Fibroblast of the conjunctiva (primary cell): ENCODE data around the gene DYRK1B.
A peak's percentile ranks its signal among the peaks of the same experiment; 100 is the strongest.
"Not testable (repeated sequence)": the region's sequence is repeated elsewhere in the genome, so short reads cannot be mapped to it uniquely, and the experiment has no call there.

Experiments used
- DNase-seq: peaks from one replicate; pipeline ENCODE4 v3.0.0-alpha.2; 2010; ENCODE audit warnings: low read depth

The DYRK1B gene

DNA sequence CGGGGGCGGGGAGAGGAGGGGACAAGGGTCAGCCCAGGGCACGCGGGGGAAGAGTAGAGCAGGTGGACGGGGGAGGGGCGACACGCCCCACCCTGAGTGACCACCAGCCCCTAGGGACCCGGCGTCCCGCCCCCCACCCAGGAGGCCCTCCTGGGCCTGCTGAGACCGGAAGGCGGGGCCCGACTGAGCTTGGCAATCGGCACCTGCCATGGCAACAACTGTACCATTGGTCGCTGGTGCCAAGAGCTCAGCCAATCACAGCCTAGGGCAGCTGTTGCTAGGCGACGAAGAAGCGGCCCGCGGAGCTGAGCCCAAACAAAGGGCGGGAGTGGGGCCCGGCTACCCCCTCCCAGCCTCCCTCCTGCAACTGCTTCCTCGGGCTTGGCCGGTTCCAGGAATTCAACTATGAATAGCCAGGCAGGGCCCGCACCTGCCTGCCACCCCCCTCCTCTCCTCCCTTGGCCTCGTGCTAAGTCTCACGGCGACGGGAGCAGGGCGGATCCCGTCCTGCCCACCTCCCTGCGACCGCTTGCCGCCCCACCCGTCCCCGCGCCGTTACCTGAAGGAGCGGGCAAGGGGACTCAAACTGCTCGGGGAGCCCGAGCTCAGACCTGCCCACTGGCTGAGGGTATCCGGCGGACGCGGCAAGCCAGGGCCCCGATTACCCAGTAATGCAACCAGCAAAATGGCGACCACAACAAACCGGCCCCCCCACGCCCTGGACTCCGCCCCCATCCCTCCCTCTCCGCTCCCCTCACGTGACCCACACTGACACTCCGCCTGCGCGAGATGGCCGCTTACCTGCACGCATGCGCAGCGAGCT lies at the start of gene DYRK1B:
DYRK1B (minus strand) TSS at position 699 of the 823 bp plus-strand sequence. CDS start 2,295 bp downstream, outside the sequence.
- peak; percentile 97 for DNase-seq

- not testable (repeated sequence) for DNase-seq
Observed at GRCh38 chr19:39882645-39883044, 48.7 kb upstream of the DYRK1B start.

DNA sequence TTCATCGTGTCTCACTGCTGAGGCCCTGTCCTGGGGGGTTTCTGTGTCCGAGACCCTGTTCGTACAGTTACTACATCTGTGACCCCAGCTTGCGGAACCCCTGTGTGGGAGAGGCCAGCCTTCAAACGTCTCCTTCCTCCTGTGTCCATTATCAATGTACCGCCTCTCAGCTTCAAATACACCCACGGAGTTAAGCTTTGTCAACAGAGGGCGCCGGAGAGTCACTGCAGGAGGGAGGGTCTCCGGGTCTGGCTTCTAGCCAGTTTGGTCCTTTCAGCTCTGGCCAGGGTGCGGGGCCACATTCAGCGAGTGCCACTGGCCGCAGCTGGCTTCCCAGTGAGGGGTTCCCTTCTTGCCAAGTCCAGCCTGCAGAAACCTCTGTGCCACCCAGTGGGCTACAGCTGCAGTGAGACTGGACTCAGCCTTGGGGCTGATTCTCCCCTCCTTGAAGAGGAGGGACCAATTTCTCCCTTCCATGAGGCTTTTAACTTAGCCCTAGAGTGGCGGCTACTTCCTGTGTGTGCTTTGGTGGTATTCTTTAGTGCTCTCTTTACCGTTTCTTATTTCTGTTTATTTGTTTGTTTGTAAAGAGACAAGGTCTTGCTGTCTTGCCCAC lies 47.6 kb upstream of the DYRK1B start:
- not testable (repeated sequence) for DNase-seq

DNA sequence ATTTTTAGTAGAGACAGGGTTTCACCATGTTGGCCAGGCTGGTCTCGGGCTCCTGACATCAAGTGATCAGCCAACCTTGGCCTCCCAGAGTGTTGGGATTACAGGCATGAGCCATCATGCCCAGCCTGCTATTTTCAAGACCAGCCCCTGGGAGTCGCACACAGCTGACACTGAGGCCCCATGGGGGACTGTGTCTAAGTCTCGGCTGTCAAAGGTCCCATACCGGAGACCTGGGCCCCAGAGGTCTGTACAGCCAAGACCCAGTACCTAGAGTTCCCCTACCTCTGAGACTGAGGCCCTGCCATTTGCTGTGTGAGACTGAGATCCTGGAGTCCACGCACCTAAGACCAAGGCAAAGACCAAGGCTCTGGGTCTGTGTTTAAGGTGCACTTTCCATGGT lies 46.3 kb upstream of the DYRK1B start:
- not testable (repeated sequence) for DNase-seq

GRCh38 chr19:39879796-39880195 lies 45.8 kb upstream of the DYRK1B start:
- DNase-seq, result not testable (repeated sequence)

DNA sequence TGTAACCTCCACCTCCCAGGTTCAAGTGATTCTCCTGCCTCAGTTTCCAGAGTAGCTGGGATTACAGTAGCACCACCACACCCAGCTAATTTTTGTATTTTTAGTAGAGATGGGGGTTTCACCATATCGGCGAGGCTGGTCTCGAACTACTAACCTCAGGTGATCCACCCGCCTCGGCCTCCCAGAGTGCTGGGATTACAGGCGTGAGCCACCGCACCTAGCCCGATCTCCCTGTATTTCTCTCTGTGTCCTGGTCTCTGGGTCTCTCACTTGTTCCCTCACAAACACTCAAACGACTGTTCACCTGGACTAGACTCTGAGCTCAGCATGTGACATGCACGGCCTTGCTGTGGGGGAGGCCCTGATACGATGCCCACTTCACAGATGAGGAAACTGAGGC lies 44.9 kb upstream of the DYRK1B start:
- not testable (repeated sequence) for DNase-seq

DNA sequence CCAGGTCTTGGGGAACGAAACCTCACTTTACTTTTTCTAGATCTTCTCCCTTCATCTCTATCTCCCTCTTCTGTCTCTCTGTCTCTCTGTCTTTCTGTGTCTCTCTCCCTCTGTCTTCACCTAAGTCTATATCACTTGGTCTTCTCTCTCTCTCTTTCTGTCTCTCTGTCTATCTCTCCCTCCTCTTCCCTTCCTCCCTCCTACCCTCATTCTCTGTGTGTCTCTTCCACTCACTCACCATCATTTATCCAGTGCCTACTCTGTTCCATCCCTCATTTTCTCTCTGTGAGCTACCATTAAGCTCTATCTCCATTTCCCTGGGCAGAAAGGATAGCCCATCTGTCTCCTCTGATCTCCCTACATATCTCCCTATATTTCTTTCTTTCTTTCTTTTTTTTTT lies 44.4 kb upstream of the DYRK1B start:
- DNase-seq, result no peak

DNA sequence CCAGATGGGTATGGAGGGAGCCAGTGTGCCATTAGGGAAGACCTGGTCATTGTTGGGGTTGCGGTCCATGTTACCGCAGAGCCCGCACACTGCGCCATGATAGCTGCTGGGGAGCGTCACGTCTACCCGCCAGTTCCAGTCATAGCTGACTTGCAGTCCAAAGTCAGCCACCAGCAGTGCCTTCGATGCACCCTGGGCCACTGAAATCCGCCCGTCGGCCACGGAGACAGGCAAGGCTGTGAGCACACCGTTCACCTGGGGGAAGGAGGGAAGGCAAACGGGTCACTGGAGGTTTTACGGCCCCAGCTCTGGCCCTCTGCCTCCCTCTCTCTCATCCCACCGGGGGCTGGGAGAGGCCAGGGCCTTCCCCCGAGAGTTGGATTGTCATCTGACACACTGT lies 44.0 kb upstream of the DYRK1B start:
- DNase-seq, result not testable (repeated sequence)

DNA sequence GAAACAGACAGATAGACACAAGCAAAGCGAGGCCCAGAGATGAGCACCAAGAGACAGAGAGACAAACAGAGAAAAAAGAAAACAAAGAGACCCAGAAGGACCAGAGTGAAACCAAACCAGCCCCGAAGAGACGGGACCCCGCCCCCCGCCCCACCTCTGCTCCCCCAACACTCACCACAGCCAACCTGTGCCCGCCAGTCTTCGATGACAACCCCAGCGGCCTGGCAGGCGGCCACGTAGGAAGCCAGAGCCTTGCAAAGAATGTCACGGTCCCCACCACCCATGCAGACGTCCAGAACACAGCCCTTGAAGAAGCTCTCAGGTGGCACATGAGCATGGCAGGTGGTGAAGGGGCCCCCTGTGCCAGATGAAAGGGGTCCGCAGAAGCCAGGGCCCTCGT lies 43.5 kb upstream of the DYRK1B start:
- DNase-seq, result not testable (repeated sequence)

- DNase-seq, result not testable (repeated sequence)
Observed at GRCh38 chr19:39876486-39876885, 42.5 kb upstream of the DYRK1B start.

GRCh38 chr19:39875401-39875864 lies 41.5 kb upstream of the DYRK1B start:
- DNase-seq, result not testable (repeated sequence)

- no peak for DNase-seq
Observed at GRCh38 chr19:39874404-39874803, 40.4 kb upstream of the DYRK1B start.

DNA sequence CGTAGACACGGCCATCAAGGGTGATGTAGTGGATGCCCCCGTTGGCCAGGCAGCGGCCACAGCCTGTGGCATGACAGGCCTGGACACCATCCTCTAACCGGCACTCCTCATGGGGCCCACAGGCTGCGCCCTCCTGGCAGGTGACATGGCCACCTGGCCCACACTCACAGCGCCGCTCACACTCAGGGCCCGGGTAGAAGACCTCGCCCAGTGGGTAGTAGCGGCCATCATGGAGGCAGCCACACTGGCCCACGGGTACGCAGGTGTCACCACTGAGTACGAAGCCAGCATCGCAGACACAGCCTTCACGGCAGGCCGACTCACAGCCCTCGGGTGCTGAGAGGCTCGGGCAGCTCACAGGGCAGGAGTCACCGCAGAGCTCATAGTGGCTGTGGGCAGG lies 39.4 kb upstream of the DYRK1B start:
- DNase-seq, result no peak

DNA sequence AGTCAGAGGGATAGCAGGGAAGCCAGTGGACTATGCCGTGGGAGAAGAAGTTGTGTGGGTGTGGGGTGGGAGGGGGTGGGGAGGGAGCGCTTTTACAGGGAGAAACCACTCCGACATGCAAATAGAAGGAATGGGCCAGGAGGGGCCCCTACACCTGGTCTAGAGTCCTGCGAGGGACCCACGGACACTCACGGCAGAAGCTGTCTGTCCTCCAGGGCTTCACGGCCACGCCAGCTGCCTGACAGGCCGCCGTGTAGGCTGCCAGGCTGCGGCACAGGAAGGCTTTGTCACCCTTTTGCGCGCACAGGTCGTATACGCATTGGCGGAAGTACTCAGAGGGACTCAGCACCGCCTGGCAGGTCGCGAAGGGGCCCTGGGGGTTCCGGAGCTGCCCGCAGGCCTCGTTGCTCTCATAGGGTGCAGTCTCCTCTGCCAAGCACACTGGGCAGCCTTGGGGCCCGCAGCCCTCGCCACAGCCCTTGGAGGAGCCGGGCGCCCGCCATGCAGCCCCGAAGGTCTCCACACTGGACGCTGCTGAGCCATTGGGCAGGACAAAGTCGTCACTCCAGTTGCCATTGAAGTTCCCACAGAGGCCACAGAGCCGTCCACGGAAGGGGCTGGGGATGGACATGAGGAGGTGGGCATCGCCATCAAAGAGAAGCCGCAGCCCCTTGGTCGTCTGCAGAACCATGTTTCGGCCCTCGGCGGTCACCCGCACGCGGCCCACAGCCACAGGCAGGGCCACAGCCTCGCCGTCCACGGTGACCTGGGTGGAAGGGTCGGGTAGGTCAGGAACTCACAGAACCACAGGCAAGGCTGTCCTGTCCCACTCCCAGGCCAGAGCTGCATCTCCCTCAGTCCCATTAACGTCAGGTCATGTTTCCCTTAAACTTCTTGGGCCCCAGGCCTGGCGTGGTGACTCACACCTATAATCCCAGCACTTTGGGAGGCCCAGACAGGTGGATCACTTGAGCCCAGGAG lies 38.2 kb upstream of the DYRK1B start:
- no peak for DNase-seq

- DNase-seq, result no peak
Observed at GRCh38 chr19:39871362-39871761, 37.4 kb upstream of the DYRK1B start.

DNA sequence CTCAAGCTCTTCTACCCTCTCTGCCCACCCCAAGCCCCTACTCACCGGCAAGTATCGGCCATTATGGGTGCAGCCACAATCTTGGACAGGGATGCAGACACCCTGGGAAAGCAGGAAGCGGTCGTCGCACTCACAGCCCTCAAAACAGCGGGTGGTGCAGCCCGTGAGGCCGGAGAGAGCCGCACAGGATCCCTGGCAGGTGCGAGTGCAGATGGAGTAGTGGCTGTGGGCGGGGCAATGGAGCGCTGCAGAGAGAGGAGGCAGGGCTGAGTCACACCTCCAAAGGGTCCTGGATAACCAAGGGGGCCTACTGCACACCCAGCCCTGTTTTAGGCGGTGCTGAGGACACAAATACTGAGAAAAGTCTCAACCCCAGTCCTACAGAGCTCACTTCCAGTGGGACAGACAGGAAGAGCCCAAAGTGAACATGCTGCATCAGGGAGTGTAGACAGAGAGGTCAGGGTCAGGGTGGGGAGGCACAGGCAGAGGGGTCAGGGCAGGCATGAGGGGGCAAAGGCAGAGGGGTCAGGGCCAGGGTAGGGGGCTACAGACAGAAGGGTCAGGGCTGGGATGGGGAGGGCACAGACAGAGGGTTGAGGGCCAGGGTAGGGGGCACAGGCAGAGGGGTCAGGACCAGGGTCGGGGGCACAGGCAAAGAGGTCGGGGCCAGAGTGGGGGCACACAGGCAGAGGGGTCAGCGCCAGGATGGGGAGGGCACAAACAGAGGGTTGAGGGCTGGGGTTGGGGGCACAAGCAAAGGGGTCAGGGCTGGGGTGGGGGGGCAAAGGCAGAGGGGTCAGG lies 36.4 kb upstream of the DYRK1B start:
- DNase-seq, result no peak

DNA sequence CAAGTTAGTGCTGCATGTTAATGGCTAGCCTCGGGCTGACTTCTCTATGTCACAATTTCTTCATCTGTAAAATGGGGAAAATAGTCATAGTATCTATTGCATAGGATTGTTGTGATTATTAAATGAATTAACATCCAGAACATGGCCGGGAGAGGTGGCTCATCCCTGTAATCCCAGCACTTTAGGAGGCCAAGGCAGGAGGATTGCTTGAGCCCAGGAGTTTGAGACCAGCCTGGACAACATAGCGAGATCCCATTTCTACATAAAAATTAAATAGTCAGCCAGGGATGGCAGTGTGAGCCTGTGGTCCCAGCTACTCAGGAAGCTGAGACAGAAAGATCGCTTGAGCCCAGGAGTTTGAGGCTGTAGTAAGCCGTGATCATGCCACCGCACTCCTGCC lies 34.0 kb upstream of the DYRK1B start:
- no peak for DNase-seq

GRCh38 chr19:39867133-39867532 lies 33.2 kb upstream of the DYRK1B start:
- no peak for DNase-seq

DNA sequence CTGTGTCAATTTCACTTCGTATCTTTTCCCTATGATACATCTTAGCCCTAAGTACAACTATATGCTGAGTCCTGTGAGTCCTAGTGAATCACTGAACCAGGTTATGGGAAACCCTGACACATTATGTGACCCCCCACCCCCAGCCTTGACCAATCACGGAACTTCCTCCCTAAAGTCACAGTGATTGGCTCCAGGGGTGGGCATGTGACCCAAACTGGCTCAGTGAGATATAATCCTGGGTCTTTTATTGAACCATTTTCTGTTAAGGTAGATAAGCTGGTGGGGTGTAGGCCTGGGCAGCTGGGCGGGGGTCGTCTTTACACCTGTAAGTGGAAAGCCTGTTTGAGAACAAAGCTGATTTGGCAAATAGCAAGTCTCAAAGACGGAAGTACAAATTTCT lies 32.0 kb upstream of the DYRK1B start:
- DNase-seq, result no peak

DNA sequence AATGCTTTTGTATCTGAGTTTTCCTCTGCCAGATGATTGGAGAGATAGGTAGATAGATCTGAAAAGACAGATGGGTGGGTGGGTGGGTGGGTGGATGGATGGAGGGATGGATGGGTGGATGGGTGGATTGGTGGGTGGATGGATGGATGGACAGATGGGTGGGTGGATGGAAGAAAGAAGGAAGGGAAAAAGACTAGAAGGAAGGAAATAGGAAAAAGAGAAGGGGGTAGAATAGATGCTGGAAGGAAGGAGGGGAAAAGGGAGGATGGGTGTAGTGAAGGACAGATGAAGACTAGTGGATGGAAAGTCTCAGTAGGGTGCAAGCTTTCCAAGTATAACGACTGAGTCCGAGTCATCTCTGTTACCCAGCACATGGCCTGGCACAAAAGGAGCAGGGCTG lies 31.2 kb upstream of the DYRK1B start:
- no peak for DNase-seq

DNA sequence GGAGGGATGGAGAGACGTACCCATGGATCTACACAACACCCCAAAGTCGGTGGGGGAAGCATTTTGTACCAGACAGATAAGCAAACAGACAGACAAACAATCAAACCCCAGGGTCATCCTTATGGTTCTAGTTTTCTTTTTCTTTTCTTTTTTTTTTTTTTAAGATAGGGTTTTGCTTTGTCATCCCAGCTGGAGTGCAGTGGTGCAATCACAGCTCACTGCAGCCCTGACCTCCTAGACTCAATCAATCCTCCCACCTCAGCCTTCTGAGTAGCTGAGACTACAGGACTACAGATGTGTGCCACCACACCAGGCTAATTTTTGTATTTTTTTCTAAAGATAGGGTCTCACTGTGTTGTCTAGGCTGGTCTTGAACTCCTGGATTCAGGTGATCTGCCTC lies 30.2 kb upstream of the DYRK1B start:
- DNase-seq, result no peak
